Ishikawa (cell line): ENCODE data around the gene GSS.

Experiments
- CEBPB ChIP-seq: IDR thresholded peaks from 2 replicates; pipeline ENCODE4 v1.6.1; 2012
- CREB1 ChIP-seq: IDR thresholded peaks from 2 replicates; pipeline ENCODE4 v1.6.1; 2012; ENCODE audit warnings: low read depth
- EGR1 ChIP-seq: IDR thresholded peaks from 2 replicates; pipeline ENCODE4 v1.6.1; 2012
- EP300 ChIP-seq: IDR thresholded peaks from 2 replicates; pipeline ENCODE4 v1.6.1; 2012; ENCODE audit warnings: borderline replicate concordance
- FOXM1 ChIP-seq: IDR thresholded peaks from 2 replicates; pipeline ENCODE4 v1.6.1; 2012; ENCODE audit warnings: low read depth, borderline replicate concordance
- MAX ChIP-seq: IDR thresholded peaks from 2 replicates; pipeline ENCODE4 v1.6.1; 2012
- NFIC ChIP-seq: IDR thresholded peaks from 2 replicates; pipeline ENCODE4 v1.6.1; 2012
- RAD21 ChIP-seq: IDR thresholded peaks from 2 replicates; pipeline ENCODE4 v1.6.1; 2012; ENCODE audit warnings: low read depth
- REST ChIP-seq: IDR thresholded peaks from 2 replicates; pipeline ENCODE4 v1.6.1; 2012; ENCODE audit warnings: low read depth, mild to moderate bottlenecking
- TAF1 ChIP-seq: IDR thresholded peaks from 2 replicates; pipeline ENCODE4 v1.6.1; 2012; ENCODE audit warnings: low read depth, mild to moderate bottlenecking
- TCF12 ChIP-seq: IDR thresholded peaks from 2 replicates; pipeline ENCODE4 v1.6.1; 2012; ENCODE audit warnings: low read depth
- TEAD4 ChIP-seq: IDR thresholded peaks from 2 replicates; pipeline ENCODE4 v1.6.1; 2012
- USF1 ChIP-seq: IDR thresholded peaks from 2 replicates; pipeline ENCODE4 v1.6.1; 2012
- YY1 ChIP-seq: IDR thresholded peaks from 2 replicates; pipeline ENCODE4 v1.6.1; 2012; ENCODE audit warnings: low read depth
- ZBTB7A ChIP-seq: IDR thresholded peaks from 2 replicates; pipeline ENCODE4 v1.6.1; 2012; ENCODE audit warnings: low read depth

GSS gene

GRCh38 chr20:35002426-35003210 lies 47.0 kb upstream of the GSS start:
- TF ChIP-seq NFIC: no peak

GRCh38 chr20:35001596-35002362 lies 46.2 kb upstream of the GSS start:
- TF ChIP-seq EGR1 (no peak), RAD21 (peak; percentile 24; the same call in 1 of the 2 replicates)

GRCh38 chr20:35000922-35001595 lies 45.5 kb upstream of the GSS start:
- no peak for TF ChIP-seq USF1
- no peak for TF ChIP-seq CEBPB
- no peak for TF ChIP-seq CREB1
- no peak for TF ChIP-seq MAX
- TF ChIP-seq TEAD4: no peak
- no peak for TF ChIP-seq YY1
- no peak for TF ChIP-seq ZBTB7A
- no peak for TF ChIP-seq REST
- no peak for TF ChIP-seq TCF12
- no peak for TF ChIP-seq NFIC
- no peak for TF ChIP-seq EGR1
- no peak for TF ChIP-seq RAD21
- no peak for TF ChIP-seq FOXM1
- no peak for TF ChIP-seq EP300
- no peak for TF ChIP-seq TAF1

GRCh38 chr20:35000311-35000921 lies 44.8 kb upstream of the GSS start:
- TF ChIP-seq EP300 (no peak), MAX (no peak), NFIC (no peak), CREB1 (no peak), YY1 (no peak), CEBPB (no peak), USF1 (no peak), TAF1 (no peak), REST (no peak), TEAD4 (no peak)

- TF ChIP-seq MAX: no peak
- no peak for TF ChIP-seq EGR1
- no peak for TF ChIP-seq TAF1
- TF ChIP-seq USF1: no peak
- TF ChIP-seq YY1: no peak
- no peak for TF ChIP-seq RAD21
These were observed 44.2 kb upstream of the GSS start for GRCh38 chr20:34999782-35000181.
